Measurements from ENCODE around the gene MAML3. TPM values are rescaled to one million over a fixed set of nuclear protein-coding genes. Genes with fewer than 3 reads are reported as not detected.

Gene MAML3
- polyA plus RNA-seq, 2 donors: 3.7 to 3.8 TPM

DNA sequence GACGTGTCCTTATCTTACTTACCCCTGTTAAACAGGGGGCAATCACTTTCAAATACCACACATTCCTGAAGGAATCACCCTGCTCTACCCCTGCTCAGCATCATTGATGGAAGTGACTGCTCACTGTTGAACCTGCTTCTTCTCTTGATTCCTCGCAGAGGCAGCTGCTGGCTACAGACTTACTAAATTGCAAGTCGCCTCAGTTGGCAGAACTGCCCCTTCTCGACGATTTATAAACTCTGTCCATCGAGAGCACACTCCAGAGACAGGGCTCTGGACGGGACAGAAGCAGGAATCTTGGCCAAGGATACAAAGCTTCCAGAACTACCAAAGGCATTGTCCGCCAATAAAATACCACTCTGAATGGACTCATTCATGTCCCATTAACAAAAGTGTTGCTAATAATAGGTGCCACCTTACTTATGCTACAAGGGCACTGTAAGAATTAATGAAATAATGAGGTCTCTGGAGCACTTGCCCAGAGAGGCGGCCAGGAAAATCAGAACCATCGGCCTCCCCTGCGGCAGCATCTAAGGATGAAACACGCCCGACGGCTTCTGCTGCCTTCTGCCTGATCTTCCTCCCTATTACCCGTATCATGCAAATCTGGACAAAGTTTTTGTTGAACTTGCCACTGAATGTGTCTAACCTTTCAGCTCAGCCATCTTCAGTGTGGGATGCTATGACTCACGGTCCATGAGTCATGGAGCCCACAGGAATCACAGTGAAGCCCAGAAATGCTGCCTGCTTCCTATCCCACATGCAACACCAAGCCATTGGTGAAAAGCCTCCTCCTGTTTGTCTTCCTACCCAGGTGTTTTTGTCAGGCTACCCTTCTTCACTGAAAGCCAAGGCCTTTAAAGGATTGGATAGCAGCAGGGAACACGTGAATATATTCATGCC lies 164.9 kb downstream of the MAML3 start:
- Histone ChIP-seq H3K4me1 (ENCODE audit: control insufficient read depth in 2 of 2, insufficient read depth in 2 of 2, low read length in 1 of 2) (no peaks in the 10 kb centered on the region), H3K36me3 (ENCODE audit: control insufficient read depth in 2 of 2, insufficient read depth in 2 of 2, low read length in 1 of 2) (no peaks in the 10 kb centered on the region), H3K4me3 (ENCODE audit: low read depth in 1 of 2, low read length in 2 of 2) (no peak overlapping the region), H3K27ac (ENCODE audit: low read depth in 2 of 2, low read length in 1 of 2) (peak overlapping the region in 1 of 2 donors; percentile 82), H3K27me3 (ENCODE audit: control insufficient read depth in 1 of 2, insufficient read depth in 2 of 2, low read length in 2 of 2) (no peaks in the 10 kb centered on the region), H3K9me3 (ENCODE audit: control insufficient read depth in 2 of 2, insufficient read depth in 1 of 2, low read depth in 1 of 2, low read length in 1 of 2) (no peaks in the 10 kb centered on the region)
- WGBS, 2 donors: 60 to 66% methylated on average over 17 of the region's 17 CpGs

DNA sequence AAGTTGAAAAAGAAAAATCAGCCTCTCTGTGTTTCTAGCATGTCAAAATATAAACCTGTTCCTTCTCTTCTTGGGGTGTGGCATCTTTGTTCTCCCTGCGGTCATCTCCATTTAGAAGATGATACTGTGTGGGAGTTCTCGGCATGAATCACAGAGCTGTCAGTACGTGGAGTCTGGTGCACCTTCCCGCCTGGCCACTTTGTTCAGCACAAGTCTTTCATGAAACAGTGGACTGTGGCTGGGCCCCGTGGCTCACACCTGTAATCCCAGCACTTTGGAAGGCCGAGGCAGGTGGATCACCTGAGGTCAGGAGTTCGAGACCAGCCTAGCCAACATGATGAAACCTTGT lies 166.5 kb downstream of the MAML3 start:
- H3K27me3 ChIP-seq (ENCODE audit: control insufficient read depth in 1 of 2, insufficient read depth in 2 of 2, low read length in 2 of 2): no peaks in the 10 kb centered on the region
- H3K27ac ChIP-seq (ENCODE audit: low read depth in 2 of 2, low read length in 1 of 2): peak overlapping the region in 1 of 2 donors; percentile 48
- H3K4me1 ChIP-seq (ENCODE audit: control insufficient read depth in 2 of 2, insufficient read depth in 2 of 2, low read length in 1 of 2): no peaks in the 10 kb centered on the region
- no peak overlapping the region for H3K4me3 ChIP-seq (ENCODE audit: low read depth in 1 of 2, low read length in 2 of 2)
- 69 to 74% methylated on average over 7 of the region's 7 CpGs for WGBS, 2 donors
- H3K9me3 ChIP-seq (ENCODE audit: control insufficient read depth in 2 of 2, insufficient read depth in 1 of 2, low read depth in 1 of 2, low read length in 1 of 2): no peaks in the 10 kb centered on the region
- no peaks in the 10 kb centered on the region for H3K36me3 ChIP-seq (ENCODE audit: control insufficient read depth in 2 of 2, insufficient read depth in 2 of 2, low read length in 1 of 2)

GRCh38 chr4:139986689-139987501 lies 167.1 kb downstream of the MAML3 start:
- H3K9me3 ChIP-seq (ENCODE audit: control insufficient read depth in 2 of 2, insufficient read depth in 1 of 2, low read depth in 1 of 2, low read length in 1 of 2): no peaks in the 10 kb centered on the region
- no peak overlapping the region for H3K4me3 ChIP-seq (ENCODE audit: low read depth in 1 of 2, low read length in 2 of 2)
- no peaks in the 10 kb centered on the region for H3K4me1 ChIP-seq (ENCODE audit: control insufficient read depth in 2 of 2, insufficient read depth in 2 of 2, low read length in 1 of 2)
- no peaks in the 10 kb centered on the region for H3K36me3 ChIP-seq (ENCODE audit: control insufficient read depth in 2 of 2, insufficient read depth in 2 of 2, low read length in 1 of 2)
- no peaks in the 10 kb centered on the region for H3K27me3 ChIP-seq (ENCODE audit: control insufficient read depth in 1 of 2, insufficient read depth in 2 of 2, low read length in 2 of 2)
- H3K27ac ChIP-seq (ENCODE audit: low read depth in 2 of 2, low read length in 1 of 2): peak overlapping the region in 1 of 2 donors; percentile 48
- WGBS, 2 donors: 69 to 72% methylated on average over 13 of the region's 13 CpGs

DNA sequence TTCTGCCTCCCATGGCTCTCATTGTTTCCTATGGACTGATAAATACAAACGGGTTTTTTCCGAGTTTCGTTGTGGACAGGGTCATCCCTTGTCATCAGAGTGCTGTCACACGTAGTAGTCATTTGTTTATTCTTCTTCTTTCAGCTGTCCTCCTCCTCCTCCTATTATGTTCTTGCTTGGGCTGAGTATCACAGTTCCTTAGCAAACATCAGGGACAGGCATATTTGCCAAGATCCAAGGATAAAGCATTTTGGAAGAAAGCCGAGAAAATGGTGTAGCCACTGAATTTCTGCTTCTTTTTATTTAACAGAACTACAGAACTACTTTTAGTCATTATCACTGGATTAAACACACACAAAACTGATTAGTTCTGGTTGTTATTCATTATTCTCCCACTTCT lies 167.9 kb downstream of the MAML3 start:
- peak overlapping the region in 1 of 2 donors; percentile 10 for H3K27ac ChIP-seq (ENCODE audit: low read depth in 2 of 2, low read length in 1 of 2)

GRCh38 chr4:139985401-139985800 lies 168.6 kb downstream of the MAML3 start:
- Histone ChIP-seq H3K27ac (ENCODE audit: low read depth in 2 of 2, low read length in 1 of 2) (peak overlapping the region in 1 of 2 donors; percentile 10), H3K9me3 (ENCODE audit: control insufficient read depth in 2 of 2, insufficient read depth in 1 of 2, low read depth in 1 of 2, low read length in 1 of 2) (no peaks in the 10 kb centered on the region), H3K4me1 (ENCODE audit: control insufficient read depth in 2 of 2, insufficient read depth in 2 of 2, low read length in 1 of 2) (no peaks in the 10 kb centered on the region), H3K27me3 (ENCODE audit: control insufficient read depth in 1 of 2, insufficient read depth in 2 of 2, low read length in 2 of 2) (no peaks in the 10 kb centered on the region), H3K4me3 (ENCODE audit: low read depth in 1 of 2, low read length in 2 of 2) (no peak overlapping the region), H3K36me3 (ENCODE audit: control insufficient read depth in 2 of 2, insufficient read depth in 2 of 2, low read length in 1 of 2) (no peaks in the 10 kb centered on the region)

More for the DNA sequence above, 167.9 kb downstream of the MAML3 start:
- Histone ChIP-seq H3K27me3 (ENCODE audit: control insufficient read depth in 1 of 2, insufficient read depth in 2 of 2, low read length in 2 of 2) (no peaks in the 10 kb centered on the region), H3K4me3 (ENCODE audit: low read depth in 1 of 2, low read length in 2 of 2) (no peak overlapping the region), H3K36me3 (ENCODE audit: control insufficient read depth in 2 of 2, insufficient read depth in 2 of 2, low read length in 1 of 2) (no peaks in the 10 kb centered on the region), H3K9me3 (ENCODE audit: control insufficient read depth in 2 of 2, insufficient read depth in 1 of 2, low read depth in 1 of 2, low read length in 1 of 2) (no peaks in the 10 kb centered on the region), H3K4me1 (ENCODE audit: control insufficient read depth in 2 of 2, insufficient read depth in 2 of 2, low read length in 1 of 2) (no peaks in the 10 kb centered on the region)
- WGBS, 2 donors: 70 to 73% methylated on average over 5 of the region's 5 CpGs

DNA sequence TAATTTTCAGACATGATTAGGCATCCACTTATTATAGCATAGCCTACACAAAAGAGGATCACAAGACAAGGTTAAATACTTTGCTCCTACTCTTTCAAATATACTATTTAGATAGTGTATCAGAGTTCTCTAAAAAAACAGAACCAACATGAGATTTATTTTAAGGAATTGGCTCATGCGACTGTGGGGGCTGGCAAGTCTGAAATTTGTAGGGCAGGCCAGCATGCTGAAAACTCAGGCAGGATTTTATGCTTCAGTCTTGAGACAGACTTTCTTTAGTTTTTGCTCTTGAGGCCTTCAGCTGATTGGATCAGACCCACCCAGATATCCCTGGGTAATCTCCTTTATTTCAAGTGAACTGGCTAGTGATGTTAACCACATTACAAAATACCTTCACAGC lies 169.5 kb downstream of the MAML3 start:
- no peaks in the 10 kb centered on the region for H3K4me1 ChIP-seq (ENCODE audit: control insufficient read depth in 2 of 2, insufficient read depth in 2 of 2, low read length in 1 of 2)
- no peaks in the 10 kb centered on the region for H3K27me3 ChIP-seq (ENCODE audit: control insufficient read depth in 1 of 2, insufficient read depth in 2 of 2, low read length in 2 of 2)
- no peaks in the 10 kb centered on the region for H3K9me3 ChIP-seq (ENCODE audit: control insufficient read depth in 2 of 2, insufficient read depth in 1 of 2, low read depth in 1 of 2, low read length in 1 of 2)
- WGBS, 2 donors: 74 to 89% methylated on average over 1 of the region's 1 CpG
- H3K27ac ChIP-seq (ENCODE audit: low read depth in 2 of 2, low read length in 1 of 2): no peak overlapping the region
- no peak overlapping the region for H3K4me3 ChIP-seq (ENCODE audit: low read depth in 1 of 2, low read length in 2 of 2)
- no peaks in the 10 kb centered on the region for H3K36me3 ChIP-seq (ENCODE audit: control insufficient read depth in 2 of 2, insufficient read depth in 2 of 2, low read length in 1 of 2)

DNA sequence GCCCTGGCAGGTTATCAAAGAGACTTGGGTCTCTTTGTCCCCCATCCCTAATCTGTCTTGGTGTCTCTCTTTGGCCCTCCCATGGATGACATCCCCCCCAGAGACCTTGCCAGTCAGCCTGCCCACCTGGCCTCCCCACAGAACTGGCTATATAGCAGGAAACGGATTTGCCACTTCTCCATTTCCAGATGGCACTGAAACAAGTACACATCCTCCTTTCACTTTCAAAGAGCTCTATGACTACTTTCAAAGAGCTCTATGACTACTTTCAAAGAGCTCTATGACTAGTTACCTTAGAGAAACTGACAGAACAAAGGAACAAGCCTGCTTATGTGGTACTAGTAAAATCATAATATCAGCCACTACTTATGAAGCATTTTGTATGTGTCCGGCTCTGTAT lies 175.3 kb downstream of the MAML3 start:
- no peak overlapping the region for H3K27ac ChIP-seq (ENCODE audit: low read depth in 2 of 2, low read length in 1 of 2)
- WGBS, 2 donors: 69 to 73% methylated on average over 2 of the region's 2 CpGs

DNA sequence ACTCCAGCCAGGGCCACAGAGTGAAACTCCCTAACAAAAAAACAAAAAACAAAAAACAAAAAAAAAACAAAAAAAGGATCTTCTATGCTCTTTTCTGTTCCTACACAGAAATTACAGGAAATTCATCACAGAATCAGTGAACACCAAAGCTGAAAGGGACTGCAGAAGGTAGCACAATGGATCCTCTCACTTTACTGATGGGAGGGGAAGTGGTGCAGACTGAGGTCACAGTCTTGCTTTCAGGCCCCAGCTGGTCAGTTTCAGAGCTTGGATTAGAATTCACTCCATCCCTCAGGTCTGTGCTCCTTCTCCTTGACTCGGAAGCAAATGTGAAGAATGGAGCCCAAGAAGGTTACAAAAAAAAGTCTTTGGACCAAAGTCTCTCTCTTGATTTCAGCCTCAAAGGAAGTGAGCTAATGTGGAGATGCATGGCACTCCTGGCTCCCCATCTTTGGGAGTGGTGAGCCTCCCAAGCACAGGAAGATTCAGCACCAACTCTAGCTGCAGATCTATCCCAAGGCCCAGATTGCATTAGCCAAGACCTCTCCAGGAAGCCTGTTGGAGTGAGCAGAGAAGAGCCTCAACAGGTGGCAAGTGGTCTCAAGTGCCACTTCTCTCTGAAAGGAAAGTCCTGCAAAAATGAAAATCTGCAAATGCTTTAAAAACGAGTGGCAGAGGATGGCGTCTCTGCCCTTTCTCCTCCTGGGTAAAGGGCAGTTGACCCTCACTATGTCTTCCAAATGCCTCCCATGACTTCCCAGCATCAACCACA lies 176.0 kb downstream of the MAML3 start:
- Histone ChIP-seq H3K9me3 (ENCODE audit: control insufficient read depth in 2 of 2, insufficient read depth in 1 of 2, low read depth in 1 of 2, low read length in 1 of 2) (no peaks in the 10 kb centered on the region), H3K36me3 (ENCODE audit: control insufficient read depth in 2 of 2, insufficient read depth in 2 of 2, low read length in 1 of 2) (no peaks in the 10 kb centered on the region), H3K27me3 (ENCODE audit: control insufficient read depth in 1 of 2, insufficient read depth in 2 of 2, low read length in 2 of 2) (no peaks in the 10 kb centered on the region), H3K4me1 (ENCODE audit: control insufficient read depth in 2 of 2, insufficient read depth in 2 of 2, low read length in 1 of 2) (peaks cover 4 to 8% of the 10 kb centered on the region in 2 donors), H3K27ac (ENCODE audit: low read depth in 2 of 2, low read length in 1 of 2) (no peak overlapping the region), H3K4me3 (ENCODE audit: low read depth in 1 of 2, low read length in 2 of 2) (no peak overlapping the region)
- 88% methylated on average over 3 of the region's 3 CpGs for WGBS, 2 donors

More for the DNA sequence above, 175.3 kb downstream of the MAML3 start:
- Histone ChIP-seq H3K4me3 (ENCODE audit: low read depth in 1 of 2, low read length in 2 of 2) (no peak overlapping the region), H3K27me3 (ENCODE audit: control insufficient read depth in 1 of 2, insufficient read depth in 2 of 2, low read length in 2 of 2) (no peaks in the 10 kb centered on the region), H3K36me3 (ENCODE audit: control insufficient read depth in 2 of 2, insufficient read depth in 2 of 2, low read length in 1 of 2) (no peaks in the 10 kb centered on the region), H3K4me1 (ENCODE audit: control insufficient read depth in 2 of 2, insufficient read depth in 2 of 2, low read length in 1 of 2) (peaks cover 4 to 8% of the 10 kb centered on the region in 2 donors), H3K9me3 (ENCODE audit: control insufficient read depth in 2 of 2, insufficient read depth in 1 of 2, low read depth in 1 of 2, low read length in 1 of 2) (no peaks in the 10 kb centered on the region)

DNA sequence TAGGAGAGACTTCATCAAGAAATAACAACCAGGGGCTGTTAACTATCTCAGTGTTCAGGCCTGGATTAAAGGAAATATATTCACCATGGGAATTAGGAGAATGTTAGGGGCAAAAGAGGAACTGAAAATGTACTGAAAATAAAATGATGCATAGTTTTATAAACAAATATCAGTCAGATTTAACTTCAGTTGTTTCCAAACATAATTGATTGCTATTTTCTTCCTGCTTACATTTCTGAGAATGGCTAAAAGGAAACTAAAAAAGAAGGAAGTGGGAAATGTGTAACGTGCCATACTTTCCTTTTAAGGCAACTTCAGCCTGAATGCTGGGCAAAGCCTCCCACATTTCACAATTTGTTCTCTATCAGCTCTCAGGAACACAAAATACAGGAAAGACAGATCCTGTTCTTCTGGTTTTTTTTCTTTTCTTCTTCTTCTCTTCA lies 178.1 kb downstream of the MAML3 start:
- peak overlapping the region; percentile 74 to 84 for H3K27ac ChIP-seq (ENCODE audit: low read depth in 2 of 2, low read length in 1 of 2)
- no peak overlapping the region for H3K4me3 ChIP-seq (ENCODE audit: low read depth in 1 of 2, low read length in 2 of 2)
- no peaks in the 10 kb centered on the region for H3K36me3 ChIP-seq (ENCODE audit: control insufficient read depth in 2 of 2, insufficient read depth in 2 of 2, low read length in 1 of 2)
- peaks cover 4 to 8% of the 10 kb centered on the region in 2 donors for H3K4me1 ChIP-seq (ENCODE audit: control insufficient read depth in 2 of 2, insufficient read depth in 2 of 2, low read length in 1 of 2)
- H3K27me3 ChIP-seq (ENCODE audit: control insufficient read depth in 1 of 2, insufficient read depth in 2 of 2, low read length in 2 of 2): no peaks in the 10 kb centered on the region
- H3K9me3 ChIP-seq (ENCODE audit: control insufficient read depth in 2 of 2, insufficient read depth in 1 of 2, low read depth in 1 of 2, low read length in 1 of 2): no peaks in the 10 kb centered on the region
- WGBS, 2 donors: 0% methylated on average over 1 of the region's 1 CpG
